Measurements from ENCODE around the gene ZNF841.
"Not testable (repeated sequence)": the region's sequence is repeated elsewhere in the genome, so short reads cannot be mapped to it uniquely, and the experiment has no call there.

Gene ZNF841

GRCh38 chr19:52101866-52102562, 6.4 kb upstream of the ZNF841 start:
- TF ChIP-seq CTCF (IDR thresholded peaks at IDR 0.05; ENCODE audit: insufficient read depth, missing control alignments) = no peak
- DNase-seq (ENCODE audit: insufficient read length, low spot score) = no peak
- FAIRE-seq = no peak

- FAIRE-seq = no peak
- DNase-seq (ENCODE audit: insufficient read length, low spot score) = no peak
- TF ChIP-seq CTCF (IDR thresholded peaks at IDR 0.05; ENCODE audit: insufficient read depth, missing control alignments) = no peak
Measured at GRCh38 chr19:52099497-52100138, 4.1 kb upstream of the ZNF841 start.

GRCh38 chr19:52096416-52096815, 851 bp upstream of the ZNF841 start:
- not testable (repeated sequence) for FAIRE-seq; DNase-seq (ENCODE audit: insufficient read length, low spot score)

GRCh38 chr19:52094526-52095130, 937 bp downstream of the ZNF841 start:
- FAIRE-seq (no peak), DNase-seq (ENCODE audit: insufficient read length, low spot score) (no peak)
- no peak for TF ChIP-seq CTCF (IDR thresholded peaks at IDR 0.05; ENCODE audit: insufficient read depth, missing control alignments)

- no peak for TF ChIP-seq CTCF (IDR thresholded peaks at IDR 0.05; ENCODE audit: insufficient read depth, missing control alignments)
- FAIRE-seq = no peak
- DNase-seq (ENCODE audit: insufficient read length, low spot score) = no peak
Measured at GRCh38 chr19:52086481-52086880, 9.1 kb downstream of the ZNF841 start.

GRCh38 chr19:52070496-52070895, 25.1 kb downstream of the ZNF841 start:
- DNase-seq (ENCODE audit: insufficient read length, low spot score) = no peak
- FAIRE-seq = no peak
- no peak for TF ChIP-seq CTCF (IDR thresholded peaks at IDR 0.05; ENCODE audit: insufficient read depth, missing control alignments)

- no peak for DNase-seq (ENCODE audit: insufficient read length, low spot score)
- no peak for FAIRE-seq
- no peak for TF ChIP-seq CTCF (IDR thresholded peaks at IDR 0.05; ENCODE audit: insufficient read depth, missing control alignments)
Measured at GRCh38 chr19:52069653-52070052, 25.9 kb downstream of the ZNF841 start.
